Testis (tissue), 2 donors: ENCODE data around the gene MGAT4C.

Experiments
- CTCF ChIP-seq, 3 experiments: fragments of 450-650 bp in 2 of 3; fragments of 200-600 bp in 1 of 3; sonication (generic) in 1 of 3; IDR thresholded peaks; one replicate each; pipeline ENCODE4 v1.5.1; 2016 to 2019; ENCODE audit warnings: antibody characterized with exemption in 3 of 3, mild to moderate bottlenecking in 2 of 3, moderate library complexity in 1 of 3
- POLR2A ChIP-seq: fragments of 450-650 bp; IDR thresholded peaks from one replicate; pipeline ENCODE4 v1.6.1; 2017; ENCODE audit warnings: antibody characterized with exemption, mild to moderate bottlenecking, moderate library complexity

GRCh38 chr12:86122846-86123468 is 133.2 kb downstream of the MGAT4C start:
- TF ChIP-seq CTCF (IDR thresholded peaks at IDR 0.05) (no peak), POLR2A (no peak)
